ENCODE results near the gene ACBD4. TPM values are rescaled to one million over a fixed set of nuclear protein-coding genes. Genes with fewer than 3 reads are reported as not detected.

The ACBD4 gene
- total RNA-seq, 1 experiment from 2014 or later = 7.7 TPM

- intact Hi-C loops (cut with micrococcal nuclease; ENCODE audit: unreplicated experiment) = no loop called here
- H3K36me3 ChIP-seq (ENCODE audit: control insufficient read depth, insufficient read depth, low read length) = peaks cover 8% of the 10 kb centered on the region; the same call in 1 of the 2 replicates
- no peaks in the 10 kb centered on the region for H3K9me3 ChIP-seq (ENCODE audit: control insufficient read depth, insufficient read depth, low read depth, low read length)
- DNase-seq (ENCODE audit: low read depth, low spot score) (no peak), ATAC-seq (no peak)
- no peak for TF ChIP-seq TCF7L2 (IDR thresholded peaks at IDR 0.05; ENCODE audit: low read depth, low read length)
- no peak for TF ChIP-seq CTCF (IDR thresholded peaks at IDR 0.05)
- TF ChIP-seq SIN3A (IDR thresholded peaks at IDR 0.05; ENCODE audit: borderline replicate concordance, insufficient read depth, low read depth, low read length) = no peak
- TF ChIP-seq POLR2AphosphoS5 (IDR thresholded peaks at IDR 0.05; ENCODE audit: low read depth, low read length) = no peak
- no peak for TF ChIP-seq REST (IDR thresholded peaks at IDR 0.05; ENCODE audit: insufficient read depth in 1 of 2, low read depth in 2 of 2, low read length in 1 of 2)
- BruUV-seq (replicated peaks) = no TSS peak
- no peak overlapping the region for H3K27ac ChIP-seq (ENCODE audit: low read length)
- in situ Hi-C loops (cut with HindIII; ENCODE audit: low pct_unique_long_range_greater_than_20kb, low sequenced_read_pairs) = no loop called here
- H3K4me1 ChIP-seq (ENCODE audit: control insufficient read depth, insufficient read depth, low read length) = peaks cover 20% of the 10 kb centered on the region
- POLR2A ChIA-PET = no interaction called here
- H3K27me3 ChIP-seq (ENCODE audit: control insufficient read depth, insufficient read depth, low read length) = no peaks in the 10 kb centered on the region
- CTCF ChIA-PET = no interaction called here
- H3K4me3 ChIP-seq (ENCODE audit: low read depth in 2 of 2, low read length in 2 of 2) = no peak overlapping the region
Measured at GRCh38 chr17:45156242-45156641, 20.8 kb downstream of the ACBD4 start.

- H3K36me3 ChIP-seq (ENCODE audit: control insufficient read depth, insufficient read depth, low read length) = peaks cover 8% of the 10 kb centered on the region; the same call in 1 of the 2 replicates
- ChIA-PET POLR2A (interaction anchor here (1.4 to 2.0 kb wide), 2 partner anchors 9 to 12 kb away, joined by 9 to 10 read pairs; no protein-coding TSS in a partner anchor), CTCF (interaction anchor here (0.7 to 1.4 kb wide), 3 partner anchors 25 to 37 kb away, joined by 3 to 6 read pairs (median 3); partner anchors contain the start of gene ACBD4)
- peaks cover 24% of the 10 kb centered on the region for H3K4me1 ChIP-seq (ENCODE audit: control insufficient read depth, insufficient read depth, low read length)
- TF ChIP-seq REST (IDR thresholded peaks at IDR 0.05; ENCODE audit: insufficient read depth in 1 of 2, low read depth in 2 of 2, low read length in 1 of 2) = no peak
- no peak for TF ChIP-seq CTCF (IDR thresholded peaks at IDR 0.05)
- TF ChIP-seq SIN3A (IDR thresholded peaks at IDR 0.05; ENCODE audit: borderline replicate concordance, insufficient read depth, low read depth, low read length) = 0 out of 2 replicates have a peak, but pooled peaks have one; percentile 14
- TF ChIP-seq TCF7L2 (IDR thresholded peaks at IDR 0.05; ENCODE audit: low read depth, low read length) = no peak
- peak; percentile 46 for TF ChIP-seq POLR2AphosphoS5 (IDR thresholded peaks at IDR 0.05; ENCODE audit: low read depth, low read length)
- no TSS peak for BruUV-seq (replicated peaks)
- in situ Hi-C loops (cut with HindIII; ENCODE audit: low pct_unique_long_range_greater_than_20kb, low sequenced_read_pairs) (no loop called here), intact Hi-C loops (cut with micrococcal nuclease; ENCODE audit: unreplicated experiment) (no loop called here)
- no peaks in the 10 kb centered on the region for H3K9me3 ChIP-seq (ENCODE audit: control insufficient read depth, insufficient read depth, low read depth, low read length)
- ATAC-seq (peak; percentile 70), DNase-seq (ENCODE audit: low read depth, low spot score) (no peak)
- H3K4me3 ChIP-seq (ENCODE audit: low read depth in 2 of 2, low read length in 2 of 2) = peak overlapping the region; percentile 70 to 73
- no peaks in the 10 kb centered on the region for H3K27me3 ChIP-seq (ENCODE audit: control insufficient read depth, insufficient read depth, low read length)
- peak overlapping the region; percentile 97 for H3K27ac ChIP-seq (ENCODE audit: low read length)
Measured at GRCh38 chr17:45160447-45161287, 25.2 kb downstream of the ACBD4 start.

All from Panc1 (cell line).